ENCODE data around the gene FMO5. TPM values are rescaled to one million over a fixed set of nuclear protein-coding genes. Genes with fewer than 3 reads are reported as not detected.

FMO5 gene
- total and polyA plus RNA-seq, 2 of the 13 experiments (the other 11 are each of a cell fraction or from before 2014, with no cell fraction given), result 48.2 to 149 TPM

GRCh38 chr1:147238925-147239820 lies 14.0 kb upstream of the FMO5 start (continued):
- TF ChIP-seq PAXIP1 (CRISPR knock-in tag; conservative IDR thresholded peaks at IDR 0.05), result peak; percentile 94
- TF ChIP-seq JUND (CRISPR knock-in tag; IDR thresholded peaks at IDR 0.05), result no peak
- no peak for TF ChIP-seq MAFK (conservative IDR thresholded peaks at IDR 0.05 in 1 of 2, IDR thresholded peaks at IDR 0.05 in 1 of 2; ENCODE audit: low read length in 2 of 2)
- peak; percentile 17; the same call in 1 of the 2 replicates for TF ChIP-seq ZBED4 (CRISPR knock-in tag; IDR thresholded peaks at IDR 0.05; ENCODE audit: borderline replicate concordance)
- TF ChIP-seq TSC22D2 (CRISPR knock-in tag; IDR thresholded peaks at IDR 0.05; ENCODE audit: borderline replicate concordance), result 0 out of 2 replicates have a peak, but pooled peaks have one; percentile 62
- no peak for TF ChIP-seq DBP (CRISPR knock-in tag; IDR thresholded peaks at IDR 0.05; ENCODE audit: not compliant biosample characterization)
- no peak for TF ChIP-seq LCORL (IDR thresholded peaks at IDR 0.05)
- peak; percentile 70; the same call in 1 of the 2 replicates for TF ChIP-seq LCORL (CRISPR knock-in tag; IDR thresholded peaks at IDR 0.05)
- 0 out of 2 replicates have a peak, but pooled peaks have one; percentile 22 for TF ChIP-seq TARDBP (CRISPR knock-in tag; IDR thresholded peaks at IDR 0.05)
- peak; percentile 16; the same call in 1 of the 2 replicates for TF ChIP-seq ARID4A (CRISPR knock-in tag; IDR thresholded peaks at IDR 0.05; ENCODE audit: borderline replicate concordance)
- TF ChIP-seq HNRNPK (IDR thresholded peaks at IDR 0.05; ENCODE audit: low read depth, low read length, poor library complexity, severe bottlenecking), result no peak
- TF ChIP-seq ZKSCAN8 (CRISPR knock-in tag; IDR thresholded peaks at IDR 0.05; ENCODE audit: borderline replicate concordance), result peak; percentile 67; the same call in 1 of the 2 replicates
- no peak for TF ChIP-seq ZNF367 (CRISPR knock-in tag; IDR thresholded peaks at IDR 0.05; ENCODE audit: borderline replicate concordance)
- 0 out of 2 replicates have a peak, but pooled peaks have one; percentile 72 for TF ChIP-seq FOXJ3 (CRISPR knock-in tag; IDR thresholded peaks at IDR 0.05; ENCODE audit: borderline replicate concordance)

All from HepG2 (cell line).